Subcutaneous adipose tissue (tissue), 4 donors: ENCODE data around the gene CHD1L. TPM values are rescaled to one million over a fixed set of nuclear protein-coding genes. Genes with fewer than 3 reads are reported as not detected.

Source experiments
- CTCF ChIP-seq: fragments of 450-650 bp; IDR thresholded peaks from one replicate; pipeline ENCODE4 v1.5.1; 2016; ENCODE audit warnings: low read depth, mild to moderate bottlenecking, control low read depth, antibody characterized with exemption, moderate library complexity
- total RNA-seq, 4 donors: library from RNA; depleted of rRNA; stranded (reverse); fragments of >200 nt; gene quantifications; one replicate each; pipeline ENCODE4 v1.1.0, GENCODE V29; 2016

CHD1L gene
- total RNA-seq, 4 donors from 2014 or later, result 18.5 to 26.4 (median 23.6) TPM

GRCh38 chr1:147216124-147216523 lies 26.4 kb upstream of the CHD1L start:
- no peak for TF ChIP-seq CTCF

- TF ChIP-seq CTCF, result no peak
Observed at GRCh38 chr1:147217141-147217540, 25.3 kb upstream of the CHD1L start.

GRCh38 chr1:147218606-147219005 lies 23.9 kb upstream of the CHD1L start:
- no peak for TF ChIP-seq CTCF

- no peak for TF ChIP-seq CTCF
Observed at GRCh38 chr1:147223740-147224615, 18.5 kb upstream of the CHD1L start.

- no peak for TF ChIP-seq CTCF
Observed at GRCh38 chr1:147225193-147225730, 17.2 kb upstream of the CHD1L start, which contains the start of gene FMO5. Gene FMO5, minus strand, starts transcription at chr1:147225339. Its CDS starts 310 bp downstream, at chr1:147225029.

GRCh38 chr1:147235822-147236221 lies 6.7 kb upstream of the CHD1L start:
- no peak for TF ChIP-seq CTCF

- TF ChIP-seq CTCF, result no peak
Observed at GRCh38 chr1:147236448-147236847, 6.0 kb upstream of the CHD1L start.
